Endodermal cell (in vitro differentiated cells): ENCODE data around the gene MNS1. TPM values are rescaled to one million over a fixed set of nuclear protein-coding genes. Genes with fewer than 3 reads are reported as not detected.

Experiments
- DNase-seq: peaks from one replicate; pipeline ENCODE4 v3.0.0-alpha.2; 2017
- H3K27ac ChIP-seq: 2 replicates; pipeline ENCODE4 v1.5.1; 2013; ENCODE audit warnings: mild to moderate bottlenecking, low read depth, low read length, moderate library complexity
- H3K27me3 ChIP-seq: 2 replicates; pipeline ENCODE4 v1.6.1; 2013; ENCODE audit warnings: mild to moderate bottlenecking, low read length, moderate library complexity; ENCODE audit not compliant: insufficient read depth, control insufficient read depth, poor library complexity, severe bottlenecking
- H3K36me3 ChIP-seq: 2 replicates; pipeline ENCODE4 v1.7.0; 2013; ENCODE audit warnings: mild to moderate bottlenecking, low read length, moderate library complexity; ENCODE audit not compliant: control insufficient read depth, insufficient read depth
- H3K4me1 ChIP-seq: one replicate; pipeline ENCODE4 v1.7.0; 2013; ENCODE audit warnings: low read length; ENCODE audit not compliant: control insufficient read depth, insufficient read depth
- H3K4me3 ChIP-seq: 2 replicates; pipeline ENCODE4 v1.5.1; 2013; ENCODE audit warnings: mild to moderate bottlenecking, low read length, moderate library complexity
- H3K9ac ChIP-seq: 2 replicates; pipeline ENCODE4 v1.6.1; 2013; ENCODE audit warnings: mild to moderate bottlenecking, low read length, moderate library complexity; ENCODE audit not compliant: poor library complexity, severe bottlenecking; ENCODE audit errors: extremely low read depth
- H3K9me3 ChIP-seq: 2 replicates; pipeline ENCODE4 v1.6.1; 2013; ENCODE audit warnings: mild to moderate bottlenecking, low read length, moderate library complexity; ENCODE audit not compliant: control insufficient read depth
- H3K27ac Mint-ChIP-seq: 2 replicates; pipeline ENCODE4 v1.8.0; 2020; ENCODE audit warnings: mixed read lengths
- H3K27me3 Mint-ChIP-seq: 2 replicates; pipeline ENCODE4 v1.8.0; 2021; ENCODE audit warnings: mild to moderate bottlenecking, mixed read lengths; ENCODE audit not compliant: insufficient read depth
- H3K36me3 Mint-ChIP-seq: 2 replicates; pipeline ENCODE4 v1.8.0; 2020; ENCODE audit warnings: low read depth, mixed read lengths
- H3K4me1 Mint-ChIP-seq: 2 replicates; pipeline ENCODE4 v1.8.0; 2020; ENCODE audit warnings: mixed read lengths
- H3K4me3 Mint-ChIP-seq: 2 replicates; pipeline ENCODE4 v1.8.0; 2020; ENCODE audit warnings: mild to moderate bottlenecking, moderate library complexity, mixed read lengths
- H3K9me3 Mint-ChIP-seq: 2 replicates; pipeline ENCODE4 v1.8.0; 2020; ENCODE audit warnings: mild to moderate bottlenecking, mixed read lengths
- CTCF ChIP-seq: fragments of 200-600 bp; sonication (generic); conservative IDR thresholded peaks from 2 replicates; pipeline ENCODE4 v1.5.0; 2021; ENCODE audit warnings: antibody characterized with exemption, mild to moderate bottlenecking
- WGBS, 2 experiments: methylation state at CpG; one replicate each; pipeline versions ENCODE4 v1.1.5 to v1.1.7; 2013; ENCODE audit warnings: missing lambda C conversion rate in 2 of 2, mixed read lengths in 1 of 2; ENCODE audit not compliant: insufficient coverage in 1 of 2, insufficient read length in 1 of 2; 5-methylcytosine and 5-hydroxymethylcytosine counted together
- total RNA-seq, 2 donors: library from RNA; stranded (reverse); fragmentation: NEBNext Ultra II Directional in 1 of 2; extraction: Animal tissue kit (Norgen Biotek cat#: 25700) in 1 of 2; gene quantifications; 2 replicates in 1 of 2; 3 replicates in 1 of 2; pipeline ENCODE4 v1.2.1, GENCODE V29; 2021

The MNS1 gene
- total RNA-seq, 2 donors from 2014 or later = 0.27 to 4.5 TPM

- no peak overlapping the region for H3K4me3 Mint-ChIP-seq
- no peak for TF ChIP-seq CTCF
- H3K27me3 Mint-ChIP-seq = peaks cover 17% of the 10 kb centered on the region
- Histone ChIP-seq H3K27ac (no peak overlapping the region), H3K9ac (no peak overlapping the region), H3K36me3 (no peaks in the 10 kb centered on the region), H3K4me3 (no peak overlapping the region), H3K9me3 (no peaks in the 10 kb centered on the region), H3K27me3 (peaks cover 12% of the 10 kb centered on the region), H3K4me1 (no peaks in the 10 kb centered on the region)
- H3K9me3 Mint-ChIP-seq = no peaks in the 10 kb centered on the region
- no peak for DNase-seq
- no peaks in the 10 kb centered on the region for H3K36me3 Mint-ChIP-seq
- no peaks in the 10 kb centered on the region for H3K4me1 Mint-ChIP-seq
- no peak overlapping the region for H3K27ac Mint-ChIP-seq
- WGBS, 2 experiments = 75 to 87% methylated on average over 2 to 3 of the region's 3 CpGs
These were observed 30.1 kb upstream of the MNS1 start for GRCh38 chr15:56495053-56495452.

- no peak for TF ChIP-seq CTCF
- DNase-seq = no peak
- Mint-ChIP-seq H3K27me3 (peaks cover 19% of the 10 kb centered on the region), H3K4me1 (no peaks in the 10 kb centered on the region), H3K36me3 (no peaks in the 10 kb centered on the region), H3K4me3 (no peak overlapping the region), H3K9me3 (no peaks in the 10 kb centered on the region), H3K27ac (no peak overlapping the region)
- Histone ChIP-seq H3K36me3 (no peaks in the 10 kb centered on the region), H3K9me3 (no peaks in the 10 kb centered on the region), H3K9ac (no peak overlapping the region), H3K27me3 (peaks cover 12% of the 10 kb centered on the region), H3K4me3 (no peak overlapping the region), H3K4me1 (no peaks in the 10 kb centered on the region), H3K27ac (no peak overlapping the region)
- 94 to 100% methylated on average over 1 to 4 of the region's 4 CpGs for whole genome bisulfite sequencing, 2 experiments
These were observed 28.0 kb upstream of the MNS1 start for GRCh38 chr15:56492791-56493555.

- no peak overlapping the region for H3K27ac Mint-ChIP-seq
- H3K4me1 ChIP-seq = no peaks in the 10 kb centered on the region
- H3K4me3 ChIP-seq = no peak overlapping the region
- no peak for TF ChIP-seq CTCF
- no peaks in the 10 kb centered on the region for H3K36me3 ChIP-seq
- H3K9me3 ChIP-seq = no peaks in the 10 kb centered on the region
- WGBS, 2 experiments = 93 to 96% methylated on average over 3 of the region's 3 CpGs
- H3K9ac ChIP-seq = no peak overlapping the region
- H3K27me3 Mint-ChIP-seq = peaks cover 22% of the 10 kb centered on the region
- no peak for DNase-seq
- H3K4me3 Mint-ChIP-seq = no peak overlapping the region
- H3K36me3 Mint-ChIP-seq = no peaks in the 10 kb centered on the region
- H3K9me3 Mint-ChIP-seq = no peaks in the 10 kb centered on the region
- no peaks in the 10 kb centered on the region for H3K4me1 Mint-ChIP-seq
- peaks cover 12% of the 10 kb centered on the region for H3K27me3 ChIP-seq
- H3K27ac ChIP-seq = no peak overlapping the region
These were observed 27.3 kb upstream of the MNS1 start for GRCh38 chr15:56492236-56492635.
